GM23338 (cell line): ENCODE data around the gene MPO. TPM values are rescaled to one million over a fixed set of nuclear protein-coding genes. Genes with fewer than 3 reads are reported as not detected.
A peak's percentile ranks its signal among the peaks of the same experiment; 100 is the strongest.

Experiments
- ATAC-seq: fragments of 200-7000 bp; cut with Tn5 transposase; 3 replicates; pipeline ENCODE4 v1.9.1; 2020
- DNase-seq: peaks from one replicate; pipeline ENCODE4 v3.0.0-alpha.2; 2015; ENCODE audit warnings: low spot score
- H2AFZ ChIP-seq: fragments of 200-600 bp; sonication (generic); 2 replicates; pipeline ENCODE4 v1.8.0; 2016; ENCODE audit warnings: antibody characterized with exemption, mild to moderate bottlenecking, moderate library complexity
- H3F3A ChIP-seq: fragments of 200-600 bp; sonication (generic); replicated peaks from 2 replicates; pipeline ENCODE4 v1.8.0; 2017; ENCODE audit warnings: antibody characterized with exemption, mixed run types, low read depth
- H3K27ac ChIP-seq: fragments of 200-600 bp; sonication (generic); 2 replicates; pipeline ENCODE4 v1.6.1; 2016; ENCODE audit warnings: low read depth
- H3K27me3 ChIP-seq: fragments of 200-600 bp; sonication (generic); 2 replicates; pipeline ENCODE4 v1.8.0; 2016; ENCODE audit warnings: mild to moderate bottlenecking, mixed run types, moderate library complexity; ENCODE audit not compliant: insufficient read depth
- H3K36me3 ChIP-seq: fragments of 200-600 bp; sonication (generic); 2 replicates; pipeline ENCODE4 v1.8.0; 2016; ENCODE audit warnings: mild to moderate bottlenecking; ENCODE audit not compliant: insufficient read depth
- H3K4me1 ChIP-seq: fragments of 200-600 bp; sonication (generic); 2 replicates; pipeline ENCODE4 v1.8.0; 2016; ENCODE audit warnings: mild to moderate bottlenecking, moderate library complexity; ENCODE audit not compliant: insufficient read depth
- H3K4me2 ChIP-seq: fragments of 200-600 bp; sonication (generic); 2 replicates; pipeline ENCODE4 v1.7.1; 2017; ENCODE audit warnings: mixed run types
- H3K4me3 ChIP-seq: fragments of 200-600 bp; sonication (generic); 2 replicates; pipeline ENCODE4 v1.6.1; 2016; ENCODE audit warnings: mixed run types
- H3K79me2 ChIP-seq: fragments of 200-600 bp; sonication (generic); replicated peaks from 2 replicates; pipeline ENCODE4 v1.8.0; 2017; ENCODE audit warnings: mild to moderate bottlenecking; ENCODE audit not compliant: insufficient read depth
- H3K9me2 ChIP-seq: fragments of 200-600 bp; sonication (generic); 2 replicates; pipeline ENCODE4 v1.8.0; 2017; ENCODE audit not compliant: insufficient read depth
- H4K20me1 ChIP-seq: fragments of 200-600 bp; sonication (generic); replicated peaks from 2 replicates; pipeline ENCODE4 v1.8.0; 2017; ENCODE audit warnings: mild to moderate bottlenecking; ENCODE audit not compliant: insufficient read depth
- H3K27ac Mint-ChIP-seq: 2 replicates; pipeline ENCODE4 v1.8.0; 2020; ENCODE audit warnings: inconsistent platforms, mild to moderate bottlenecking, moderate library complexity, mixed read lengths
- H3K27me3 Mint-ChIP-seq: 3 replicates; pipeline ENCODE4 v1.8.0; 2022; ENCODE audit warnings: low read depth, mild to moderate bottlenecking, moderate library complexity, mixed read lengths, inconsistent platforms; ENCODE audit not compliant: insufficient read depth, poor library complexity
- H3K36me3 Mint-ChIP-seq: 3 replicates; pipeline ENCODE4 v1.8.0; 2021; ENCODE audit warnings: low read depth, mild to moderate bottlenecking, inconsistent platforms, moderate library complexity, mixed read lengths
- H3K4me1 Mint-ChIP-seq: 3 replicates; pipeline ENCODE4 v1.8.0; 2020; ENCODE audit warnings: mild to moderate bottlenecking, inconsistent platforms, mixed read lengths
- H3K4me3 Mint-ChIP-seq: 3 replicates; pipeline ENCODE4 v1.8.0; 2021; ENCODE audit warnings: moderate library complexity, mild to moderate bottlenecking, inconsistent platforms, mixed read lengths
- H3K9me3 Mint-ChIP-seq: 3 replicates; pipeline ENCODE4 v1.8.0; 2020; ENCODE audit warnings: moderate library complexity, mild to moderate bottlenecking, inconsistent platforms, mixed read lengths
- CREB1 ChIP-seq: fragments of 250-450 bp; sonication (Bioruptor Pico); IDR thresholded peaks from 2 replicates; pipeline ENCODE4 v1.5.0; 2020; ENCODE audit warnings: low read depth, mild to moderate bottlenecking, moderate library complexity
- EZH2 ChIP-seq: fragments of 200-600 bp; sonication (generic); IDR thresholded peaks from one replicate; pipeline ENCODE4 v1.8.0; 2017; ENCODE audit warnings: antibody characterized with exemption, mild to moderate bottlenecking, low read depth; ENCODE audit not compliant: unreplicated experiment
- EZH2phosphoT487 ChIP-seq: fragments of 200-600 bp; sonication (generic); IDR thresholded peaks from one replicate; pipeline ENCODE4 v1.8.1; 2018; ENCODE audit warnings: antibody characterized with exemption; ENCODE audit not compliant: unreplicated experiment
- NANOG ChIP-seq: IDR thresholded peaks from 2 replicates; pipeline ENCODE4 v1.6.1; 2016; ENCODE audit warnings: antibody characterized with exemption, borderline replicate concordance
- POLR2AphosphoS5 ChIP-seq: IDR thresholded peaks from 2 replicates; pipeline ENCODE4 v1.6.1; 2016; ENCODE audit warnings: antibody characterized with exemption, low read depth
- STAT1 ChIP-seq: IDR thresholded peaks from one replicate; pipeline ENCODE4 v1.6.1; 2016; ENCODE audit warnings: antibody characterized with exemption; ENCODE audit not compliant: unreplicated experiment
- ZNF114 ChIP-seq: fragments of 250-450 bp; sonication (Bioruptor Pico); IDR thresholded peaks from 2 replicates; pipeline ENCODE4 v1.5.0; 2020; ENCODE audit warnings: mild to moderate bottlenecking, moderate library complexity
- ZNF331 ChIP-seq: fragments of 250-450 bp; sonication (Bioruptor Pico); IDR thresholded peaks from 2 replicates; pipeline ENCODE4 v1.5.0; 2020; ENCODE audit warnings: low read depth, mild to moderate bottlenecking, moderate library complexity
- polyA plus RNA-seq: library from polyadenylated mRNA; unstranded; fragments of >200 nt; fragmentation: Nextera tagmentation; extraction: Ambion mirVana; gene quantifications from 2 replicates; pipeline ENCODE4 v1.2.1, GENCODE V29; 2016
- total RNA-seq: library from RNA; depleted of rRNA; stranded (reverse); fragments of >200 nt; shearing (Covaris generic); gene quantifications from 2 replicates; pipeline ENCODE4 v1.2.3, GENCODE V29; 2014
- TF ChIP-seq, protein P1 (sequence below): IDR thresholded peaks from one replicate; pipeline ENCODE4 v1.6.1; 2018; ENCODE audit warnings: antibody characterized with exemption; ENCODE audit not compliant: unreplicated experiment
- TF ChIP-seq, protein P2 (sequence below): IDR thresholded peaks from 2 replicates; pipeline ENCODE4 v1.6.1; 2016; ENCODE audit warnings: antibody characterized with exemption
- TF ChIP-seq, protein P3 (sequence below), 2 experiments: fragments of 200-600 bp in 1 of 2; sonication (generic) in 1 of 2; conservative IDR thresholded peaks; 2 replicates each; pipeline versions ENCODE4 v1.5.1 to v1.6.1; 2016 to 2017; ENCODE audit warnings: antibody characterized with exemption in 2 of 2, low read depth in 2 of 2, mild to moderate bottlenecking in 2 of 2, moderate library complexity in 1 of 2
- TF ChIP-seq, protein P4 (sequence below): fragments of 250-450 bp; sonication (Bioruptor Pico); IDR thresholded peaks from 2 replicates; pipeline ENCODE4 v1.5.0; 2020; ENCODE audit warnings: mild to moderate bottlenecking, moderate library complexity

Gene MPO
- total and polyA plus RNA-seq, 2 experiments from 2014 or later = 0.08 TPM; not detected in 1

DNA sequence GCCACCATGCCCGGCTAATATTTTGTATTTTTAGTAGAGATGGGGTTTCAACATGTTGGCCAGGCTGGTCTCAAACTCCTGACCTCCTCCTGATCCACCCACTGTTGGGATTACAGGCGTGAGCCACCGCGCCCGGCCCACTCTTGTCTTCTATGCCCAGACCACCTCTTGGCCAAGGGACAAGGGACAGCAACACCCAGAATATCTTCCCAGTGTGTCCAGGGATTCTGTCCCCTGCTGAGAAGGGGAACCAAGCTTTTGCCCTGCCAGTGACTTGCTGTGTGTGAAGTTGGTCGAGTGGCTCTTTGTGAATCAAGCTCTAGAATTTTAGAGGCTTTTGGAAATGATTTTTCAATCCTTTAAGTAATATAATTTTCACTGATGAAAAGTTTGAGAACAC lies 1.7 kb upstream of the MPO start (continued):
- TF ChIP-seq, protein P1, sequence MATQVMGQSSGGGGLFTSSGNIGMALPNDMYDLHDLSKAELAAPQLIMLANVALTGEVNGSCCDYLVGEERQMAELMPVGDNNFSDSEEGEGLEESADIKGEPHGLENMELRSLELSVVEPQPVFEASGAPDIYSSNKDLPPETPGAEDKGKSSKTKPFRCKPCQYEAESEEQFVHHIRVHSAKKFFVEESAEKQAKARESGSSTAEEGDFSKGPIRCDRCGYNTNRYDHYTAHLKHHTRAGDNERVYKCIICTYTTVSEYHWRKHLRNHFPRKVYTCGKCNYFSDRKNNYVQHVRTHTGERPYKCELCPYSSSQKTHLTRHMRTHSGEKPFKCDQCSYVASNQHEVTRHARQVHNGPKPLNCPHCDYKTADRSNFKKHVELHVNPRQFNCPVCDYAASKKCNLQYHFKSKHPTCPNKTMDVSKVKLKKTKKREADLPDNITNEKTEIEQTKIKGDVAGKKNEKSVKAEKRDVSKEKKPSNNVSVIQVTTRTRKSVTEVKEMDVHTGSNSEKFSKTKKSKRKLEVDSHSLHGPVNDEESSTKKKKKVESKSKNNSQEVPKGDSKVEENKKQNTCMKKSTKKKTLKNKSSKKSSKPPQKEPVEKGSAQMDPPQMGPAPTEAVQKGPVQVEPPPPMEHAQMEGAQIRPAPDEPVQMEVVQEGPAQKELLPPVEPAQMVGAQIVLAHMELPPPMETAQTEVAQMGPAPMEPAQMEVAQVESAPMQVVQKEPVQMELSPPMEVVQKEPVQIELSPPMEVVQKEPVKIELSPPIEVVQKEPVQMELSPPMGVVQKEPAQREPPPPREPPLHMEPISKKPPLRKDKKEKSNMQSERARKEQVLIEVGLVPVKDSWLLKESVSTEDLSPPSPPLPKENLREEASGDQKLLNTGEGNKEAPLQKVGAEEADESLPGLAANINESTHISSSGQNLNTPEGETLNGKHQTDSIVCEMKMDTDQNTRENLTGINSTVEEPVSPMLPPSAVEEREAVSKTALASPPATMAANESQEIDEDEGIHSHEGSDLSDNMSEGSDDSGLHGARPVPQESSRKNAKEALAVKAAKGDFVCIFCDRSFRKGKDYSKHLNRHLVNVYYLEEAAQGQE = no peak
- no peak for TF ChIP-seq ZNF331 (CRISPR knock-in tag)
- TF ChIP-seq STAT1 = no peak
- no peak for TF ChIP-seq EZH2
- no peak for TF ChIP-seq POLR2AphosphoS5
- TF ChIP-seq NANOG = no peak
- TF ChIP-seq, protein P2, sequence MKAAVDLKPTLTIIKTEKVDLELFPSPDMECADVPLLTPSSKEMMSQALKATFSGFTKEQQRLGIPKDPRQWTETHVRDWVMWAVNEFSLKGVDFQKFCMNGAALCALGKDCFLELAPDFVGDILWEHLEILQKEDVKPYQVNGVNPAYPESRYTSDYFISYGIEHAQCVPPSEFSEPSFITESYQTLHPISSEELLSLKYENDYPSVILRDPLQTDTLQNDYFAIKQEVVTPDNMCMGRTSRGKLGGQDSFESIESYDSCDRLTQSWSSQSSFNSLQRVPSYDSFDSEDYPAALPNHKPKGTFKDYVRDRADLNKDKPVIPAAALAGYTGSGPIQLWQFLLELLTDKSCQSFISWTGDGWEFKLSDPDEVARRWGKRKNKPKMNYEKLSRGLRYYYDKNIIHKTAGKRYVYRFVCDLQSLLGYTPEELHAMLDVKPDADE = no peak
- TF ChIP-seq CREB1 (CRISPR knock-in tag) = no peak

DNA sequence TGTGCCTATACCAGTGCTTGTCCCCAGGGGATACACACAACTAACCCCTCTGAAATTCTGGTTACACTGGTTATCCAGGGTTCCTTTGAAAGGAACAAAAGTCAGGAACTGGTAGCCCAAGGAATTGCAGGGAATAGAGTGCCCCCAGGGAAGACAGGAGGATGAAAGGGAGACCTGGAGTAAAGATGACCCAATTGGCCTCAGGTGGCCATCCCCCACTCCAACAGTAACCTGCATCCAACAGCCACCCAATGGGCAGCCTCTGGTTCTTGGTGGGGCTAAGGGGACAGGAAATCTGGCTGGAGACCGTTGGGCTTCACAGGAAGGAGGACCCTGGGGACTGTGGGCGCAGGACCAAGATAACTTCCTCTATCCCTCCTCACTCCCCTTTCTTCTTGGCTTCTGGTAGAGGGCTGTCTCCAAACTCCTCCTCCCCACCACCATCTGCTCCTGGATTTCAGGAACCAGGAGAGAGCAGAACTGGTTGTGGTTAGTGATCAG lies 826 bp upstream of the MPO start:
- H3K36me3 ChIP-seq = no peaks in the 10 kb centered on the region
- peaks cover 30% of the 10 kb centered on the region for H3K27me3 ChIP-seq
- Mint-ChIP-seq H3K9me3 (no peaks in the 10 kb centered on the region), H3K36me3 (no peaks in the 10 kb centered on the region), H3K4me3 (no peak overlapping the region), H3K4me1 (peaks cover 25% of the 10 kb centered on the region), H3K27ac (no peak overlapping the region), H3K27me3 (peaks cover 21% of the 10 kb centered on the region)
- H3K4me1 ChIP-seq = peaks cover 20% of the 10 kb centered on the region; the same call in 1 of the 2 replicates
- ATAC-seq (no peak), DNase-seq (peak; percentile 19)
- no peaks in the 10 kb centered on the region for H3F3A ChIP-seq
- no peak overlapping the region for H3K4me2 ChIP-seq
- H3K4me3 ChIP-seq = no peak overlapping the region
- no peak overlapping the region for H2AFZ ChIP-seq
- no peaks in the 10 kb centered on the region for H3K79me2 ChIP-seq
- peaks cover 5% of the 10 kb centered on the region; the same call in 1 of the 2 replicates for H3K9me2 ChIP-seq
- no peaks in the 10 kb centered on the region for H4K20me1 ChIP-seq
- H3K27ac ChIP-seq = no peak overlapping the region
- TF ChIP-seq STAT1 (no peak), EZH2 (no peak), CREB1 (CRISPR knock-in tag) (no peak), NANOG (no peak), ZNF114 (no peak), POLR2AphosphoS5 (no peak), EZH2phosphoT487 (no peak)
- TF ChIP-seq, protein P3, sequence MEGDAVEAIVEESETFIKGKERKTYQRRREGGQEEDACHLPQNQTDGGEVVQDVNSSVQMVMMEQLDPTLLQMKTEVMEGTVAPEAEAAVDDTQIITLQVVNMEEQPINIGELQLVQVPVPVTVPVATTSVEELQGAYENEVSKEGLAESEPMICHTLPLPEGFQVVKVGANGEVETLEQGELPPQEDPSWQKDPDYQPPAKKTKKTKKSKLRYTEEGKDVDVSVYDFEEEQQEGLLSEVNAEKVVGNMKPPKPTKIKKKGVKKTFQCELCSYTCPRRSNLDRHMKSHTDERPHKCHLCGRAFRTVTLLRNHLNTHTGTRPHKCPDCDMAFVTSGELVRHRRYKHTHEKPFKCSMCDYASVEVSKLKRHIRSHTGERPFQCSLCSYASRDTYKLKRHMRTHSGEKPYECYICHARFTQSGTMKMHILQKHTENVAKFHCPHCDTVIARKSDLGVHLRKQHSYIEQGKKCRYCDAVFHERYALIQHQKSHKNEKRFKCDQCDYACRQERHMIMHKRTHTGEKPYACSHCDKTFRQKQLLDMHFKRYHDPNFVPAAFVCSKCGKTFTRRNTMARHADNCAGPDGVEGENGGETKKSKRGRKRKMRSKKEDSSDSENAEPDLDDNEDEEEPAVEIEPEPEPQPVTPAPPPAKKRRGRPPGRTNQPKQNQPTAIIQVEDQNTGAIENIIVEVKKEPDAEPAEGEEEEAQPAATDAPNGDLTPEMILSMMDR (conservative IDR thresholded peaks at IDR 0.05; ENCODE audit: low read depth in 2 of 2) = no peak
- TF ChIP-seq, protein P4, sequence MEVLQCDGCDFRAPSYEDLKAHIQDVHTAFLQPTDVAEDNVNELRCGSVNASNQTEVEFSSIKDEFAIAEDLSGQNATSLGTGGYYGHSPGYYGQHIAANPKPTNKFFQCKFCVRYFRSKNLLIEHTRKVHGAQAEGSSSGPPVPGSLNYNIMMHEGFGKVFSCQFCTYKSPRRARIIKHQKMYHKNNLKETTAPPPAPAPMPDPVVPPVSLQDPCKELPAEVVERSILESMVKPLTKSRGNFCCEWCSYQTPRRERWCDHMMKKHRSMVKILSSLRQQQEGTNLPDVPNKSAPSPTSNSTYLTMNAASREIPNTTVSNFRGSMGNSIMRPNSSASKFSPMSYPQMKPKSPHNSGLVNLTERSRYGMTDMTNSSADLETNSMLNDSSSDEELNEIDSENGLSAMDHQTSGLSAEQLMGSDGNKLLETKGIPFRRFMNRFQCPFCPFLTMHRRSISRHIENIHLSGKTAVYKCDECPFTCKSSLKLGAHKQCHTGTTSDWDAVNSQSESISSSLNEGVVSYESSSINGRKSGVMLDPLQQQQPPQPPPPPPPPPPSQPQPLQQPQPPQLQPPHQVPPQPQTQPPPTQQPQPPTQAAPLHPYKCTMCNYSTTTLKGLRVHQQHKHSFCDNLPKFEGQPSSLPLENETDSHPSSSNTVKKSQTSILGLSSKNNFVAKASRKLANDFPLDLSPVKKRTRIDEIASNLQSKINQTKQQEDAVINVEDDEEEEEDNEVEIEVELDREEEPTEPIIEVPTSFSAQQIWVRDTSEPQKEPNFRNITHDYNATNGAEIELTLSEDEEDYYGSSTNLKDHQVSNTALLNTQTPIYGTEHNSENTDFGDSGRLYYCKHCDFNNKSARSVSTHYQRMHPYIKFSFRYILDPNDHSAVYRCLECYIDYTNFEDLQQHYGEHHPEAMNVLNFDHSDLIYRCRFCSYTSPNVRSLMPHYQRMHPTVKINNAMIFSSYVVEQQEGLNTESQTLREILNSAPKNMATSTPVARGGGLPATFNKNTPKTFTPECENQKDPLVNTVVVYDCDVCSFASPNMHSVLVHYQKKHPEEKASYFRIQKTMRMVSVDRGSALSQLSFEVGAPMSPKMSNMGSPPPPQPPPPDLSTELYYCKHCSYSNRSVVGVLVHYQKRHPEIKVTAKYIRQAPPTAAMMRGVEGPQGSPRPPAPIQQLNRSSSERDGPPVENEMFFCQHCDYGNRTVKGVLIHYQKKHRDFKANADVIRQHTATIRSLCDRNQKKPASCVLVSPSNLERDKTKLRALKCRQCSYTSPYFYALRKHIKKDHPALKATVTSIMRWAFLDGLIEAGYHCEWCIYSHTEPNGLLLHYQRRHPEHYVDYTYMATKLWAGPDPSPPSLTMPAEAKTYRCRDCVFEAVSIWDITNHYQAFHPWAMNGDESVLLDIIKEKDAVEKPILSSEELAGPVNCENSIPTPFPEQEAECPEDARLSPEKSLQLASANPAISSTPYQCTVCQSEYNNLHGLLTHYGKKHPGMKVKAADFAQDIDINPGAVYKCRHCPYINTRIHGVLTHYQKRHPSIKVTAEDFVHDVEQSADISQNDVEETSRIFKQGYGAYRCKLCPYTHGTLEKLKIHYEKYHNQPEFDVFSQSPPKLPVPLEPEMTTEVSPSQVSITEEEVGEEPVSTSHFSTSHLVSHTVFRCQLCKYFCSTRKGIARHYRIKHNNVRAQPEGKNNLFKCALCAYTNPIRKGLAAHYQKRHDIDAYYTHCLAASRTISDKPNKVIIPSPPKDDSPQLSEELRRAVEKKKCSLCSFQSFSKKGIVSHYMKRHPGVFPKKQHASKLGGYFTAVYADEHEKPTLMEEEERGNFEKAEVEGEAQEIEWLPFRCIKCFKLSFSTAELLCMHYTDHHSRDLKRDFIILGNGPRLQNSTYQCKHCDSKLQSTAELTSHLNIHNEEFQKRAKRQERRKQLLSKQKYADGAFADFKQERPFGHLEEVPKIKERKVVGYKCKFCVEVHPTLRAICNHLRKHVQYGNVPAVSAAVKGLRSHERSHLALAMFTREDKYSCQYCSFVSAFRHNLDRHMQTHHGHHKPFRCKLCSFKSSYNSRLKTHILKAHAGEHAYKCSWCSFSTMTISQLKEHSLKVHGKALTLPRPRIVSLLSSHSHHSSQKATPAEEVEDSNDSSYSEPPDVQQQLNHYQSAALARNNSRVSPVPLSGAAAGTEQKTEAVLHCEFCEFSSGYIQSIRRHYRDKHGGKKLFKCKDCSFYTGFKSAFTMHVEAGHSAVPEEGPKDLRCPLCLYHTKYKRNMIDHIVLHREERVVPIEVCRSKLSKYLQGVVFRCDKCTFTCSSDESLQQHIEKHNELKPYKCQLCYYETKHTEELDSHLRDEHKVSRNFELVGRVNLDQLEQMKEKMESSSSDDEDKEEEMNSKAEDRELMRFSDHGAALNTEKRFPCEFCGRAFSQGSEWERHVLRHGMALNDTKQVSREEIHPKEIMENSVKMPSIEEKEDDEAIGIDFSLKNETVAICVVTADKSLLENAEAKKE = no peak
